Caki2 (cell line): Measurements from ENCODE around the gene PLEKHG3. TPM values are rescaled to one million over a fixed set of nuclear protein-coding genes. Genes with fewer than 3 reads are reported as not detected.
A peak's percentile ranks its signal among the peaks of the same experiment; 100 is the strongest.

Experiments used
- DNase-seq: peaks from one replicate; pipeline ENCODE4 v3.0.0-alpha.2; 2015; ENCODE audit warnings: low read depth
- in situ Hi-C: cut with HindIII; loops from 2 replicates; pipeline ENCODE4 v1.10.0; 2016; ENCODE audit warnings: low sequenced_read_pairs, low pct_unique_long_range_greater_than_20kb, mixed read lengths
- total RNA-seq: library from RNA; depleted of rRNA; stranded (reverse); fragments of >200 nt; shearing (Covaris generic); gene quantifications from 2 replicates; pipeline ENCODE4 v1.2.3, GENCODE V29; 2014; ENCODE audit warnings: low replicate concordance

The PLEKHG3 gene
- total RNA-seq, 1 experiment from 2014 or later = 99.4 TPM

- in situ Hi-C loops = no loop called here
- no peak for DNase-seq
Observed at GRCh38 chr14:64719601-64720000, 15.4 kb downstream of the PLEKHG3 start.

GRCh38 chr14:64720131-64720576, 15.9 kb downstream of the PLEKHG3 start:
- in situ Hi-C loops = no loop called here
- peak; percentile 90 for DNase-seq

- in situ Hi-C loops = no loop called here
- peak; percentile 50 for DNase-seq
Observed at GRCh38 chr14:64721391-64721791, 17.2 kb downstream of the PLEKHG3 start.

GRCh38 chr14:64721899-64722298, 17.7 kb downstream of the PLEKHG3 start:
- no peak for DNase-seq
- in situ Hi-C loops = no loop called here

- in situ Hi-C loops = no loop called here
- DNase-seq = no peak
Observed at GRCh38 chr14:64722842-64723447, 18.7 kb downstream of the PLEKHG3 start.

GRCh38 chr14:64723691-64724577, 19.7 kb downstream of the PLEKHG3 start:
- in situ Hi-C loops = no loop called here
- DNase-seq = peak; percentile 63

- DNase-seq = no peak
- in situ Hi-C loops = no loop called here
Observed at GRCh38 chr14:64724578-64724930, 20.3 kb downstream of the PLEKHG3 start.

- DNase-seq = no peak
- in situ Hi-C loops = no loop called here
Observed at GRCh38 chr14:64725261-64725815, 21.1 kb downstream of the PLEKHG3 start.

- in situ Hi-C loops = no loop called here
- no peak for DNase-seq
Observed at GRCh38 chr14:64725879-64726584, 21.8 kb downstream of the PLEKHG3 start.

GRCh38 chr14:64726585-64726890, 22.3 kb downstream of the PLEKHG3 start:
- DNase-seq = peak; percentile 52
- in situ Hi-C loops = no loop called here

- no peak for DNase-seq
- in situ Hi-C loops = no loop called here
Observed at GRCh38 chr14:64727551-64728071, 23.4 kb downstream of the PLEKHG3 start.

- no peak for DNase-seq
- in situ Hi-C loops = no loop called here
Observed at GRCh38 chr14:64728106-64728505, 23.9 kb downstream of the PLEKHG3 start.

- DNase-seq = no peak
- in situ Hi-C loops = no loop called here
Observed at GRCh38 chr14:64728856-64729255, 24.6 kb downstream of the PLEKHG3 start.

- DNase-seq = no peak
Observed at GRCh38 chr14:64729386-64730060, 25.3 kb downstream of the PLEKHG3 start.

GRCh38 chr14:64730061-64730440, 25.8 kb downstream of the PLEKHG3 start:
- in situ Hi-C loops = no loop called here
- DNase-seq = no peak

More at GRCh38 chr14:64729386-64730060, 25.3 kb downstream of the PLEKHG3 start:
- in situ Hi-C loops = no loop called here

- in situ Hi-C loops = no loop called here
Observed at GRCh38 chr14:64730681-64731080, 26.5 kb downstream of the PLEKHG3 start.

GRCh38 chr14:64731141-64731581, 26.9 kb downstream of the PLEKHG3 start:
- in situ Hi-C loops = no loop called here

More at GRCh38 chr14:64730681-64731080, 26.5 kb downstream of the PLEKHG3 start:
- no peak for DNase-seq

GRCh38 chr14:64732066-64732465, 27.8 kb downstream of the PLEKHG3 start:
- in situ Hi-C loops = no loop called here
- DNase-seq = no peak

More at GRCh38 chr14:64731141-64731581, 26.9 kb downstream of the PLEKHG3 start:
- no peak for DNase-seq
